NCI-H1092 treated with DMSO at 0.1 percent for 48 hours (cell line): ENCODE data around the gene FLCN.

Source experiments
- DNase-seq: peaks from one replicate; lab custom pipeline; 2025; lab: John Stamatoyannopoulos, UW

The FLCN gene

DNA sequence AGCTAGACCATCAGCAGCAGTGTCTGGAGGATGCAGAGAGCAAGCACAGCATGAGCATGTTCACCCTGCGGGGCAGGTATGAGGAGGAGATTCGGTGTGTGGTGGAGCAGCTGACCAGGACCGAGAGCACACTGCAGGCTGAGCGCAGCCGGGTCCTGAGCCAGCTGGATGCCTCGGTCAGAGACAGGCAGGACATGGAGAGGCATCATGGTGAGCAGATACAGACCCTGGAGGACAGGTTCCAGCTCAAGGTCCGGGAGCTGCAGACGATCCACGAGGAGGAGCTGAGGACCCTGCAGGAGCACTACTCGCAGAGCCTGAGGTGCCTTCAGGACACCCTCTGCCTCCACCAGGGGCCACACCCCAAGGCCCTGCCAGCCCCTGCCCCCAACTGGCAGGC is 69.6 kb downstream of the FLCN start:
- no peak for DNase-seq

- DNase-seq, result no peak
Measured at GRCh38 chr17:17166446-17166845, 70.5 kb downstream of the FLCN start.

DNA sequence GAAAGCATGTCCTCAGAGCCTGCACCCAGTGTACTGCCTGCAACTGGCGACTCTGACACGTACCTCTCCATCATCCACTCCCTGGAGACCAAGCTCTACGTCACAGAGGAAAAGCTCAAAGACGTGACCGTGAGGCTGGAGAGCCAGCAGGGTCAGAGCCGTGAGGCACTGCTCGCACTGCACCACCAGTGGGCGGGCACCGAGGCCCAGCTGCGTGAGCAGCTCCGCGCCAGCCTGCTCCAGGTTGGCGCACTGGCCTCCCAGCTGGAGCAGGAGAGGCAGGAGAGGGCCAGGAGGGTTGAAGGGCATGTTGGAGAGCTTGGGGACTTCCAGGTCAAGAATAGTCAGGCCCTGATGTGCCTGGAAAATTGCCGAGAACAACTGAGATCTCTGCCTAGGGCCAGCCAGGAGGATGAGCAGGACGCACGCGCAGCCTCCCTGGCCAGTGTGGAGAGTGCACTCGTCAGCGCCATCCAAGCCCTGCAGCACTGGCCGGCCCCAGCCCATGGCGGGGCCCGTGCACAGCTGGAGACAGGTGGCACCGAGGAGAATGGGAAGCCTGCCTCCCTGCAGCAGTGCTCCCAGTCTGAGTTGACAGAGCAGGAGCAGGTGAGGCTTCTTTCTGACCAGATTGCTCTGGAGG is 71.2 kb downstream of the FLCN start:
- no peak for DNase-seq

GRCh38 chr17:17164676-17165075 is 72.3 kb downstream of the FLCN start:
- DNase-seq, result no peak

- no peak for DNase-seq
Measured at GRCh38 chr17:17164156-17164555, 72.8 kb downstream of the FLCN start.
